ENCODE data around the gene CXCL14. TPM values are rescaled to one million over a fixed set of nuclear protein-coding genes. Genes with fewer than 3 reads are reported as not detected.
"Not testable (repeated sequence)": the region's sequence is repeated elsewhere in the genome, so short reads cannot be mapped to it uniquely, and the experiment has no call there.

Gene CXCL14
- total RNA-seq, 2 experiments from 2014 or later = not detected

GRCh38 chr5:135538261-135538660 lies 40.5 kb downstream of the CXCL14 start:
- CTCF ChIA-PET = interaction anchor here (0.9 to 1.7 kb wide), 2 partner anchors 28 to 78 kb away, joined by 3 to 4 read pairs; no protein-coding TSS in a partner anchor
- Mint-ChIP-seq H3K27me3 (ENCODE audit: low read depth) (peaks cover 89% of the 10 kb centered on the region), H3K4me3 (no peak overlapping the region), H3K9me3 (ENCODE audit: insufficient read depth) (no peaks in the 10 kb centered on the region), H3K4me1 (ENCODE audit: low read depth) (peaks cover 12% of the 10 kb centered on the region), H3K27ac (no peak overlapping the region), H3K36me3 (ENCODE audit: low read depth) (no peaks in the 10 kb centered on the region)
- POLR2A ChIA-PET = no interaction called here
- DNase-seq (no peak), ATAC-seq (no peak)

DNA sequence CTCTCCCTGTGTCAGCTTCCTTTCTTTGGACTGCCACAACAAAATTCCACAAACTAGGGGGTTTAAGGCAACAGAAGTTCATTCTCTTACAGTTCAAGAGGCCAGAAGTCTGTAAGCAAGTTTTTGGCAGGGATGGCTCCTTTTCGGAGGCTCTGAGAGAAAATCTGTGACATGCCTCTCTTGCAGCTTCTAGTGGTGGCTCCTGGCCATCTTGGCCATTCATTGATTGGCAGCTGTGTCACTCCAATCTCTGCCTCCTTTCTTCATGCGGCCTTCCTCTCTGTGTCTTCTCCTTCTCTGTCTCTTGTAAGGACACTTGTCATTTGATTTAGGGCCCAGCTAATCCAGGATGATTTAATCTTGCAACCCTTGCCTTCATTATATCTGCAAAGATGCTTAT lies 41.0 kb downstream of the CXCL14 start:
- Mint-ChIP-seq H3K9me3 (ENCODE audit: insufficient read depth) (no peaks in the 10 kb centered on the region), H3K4me3 (no peak overlapping the region), H3K36me3 (ENCODE audit: low read depth) (no peaks in the 10 kb centered on the region), H3K27ac (no peak overlapping the region), H3K4me1 (ENCODE audit: low read depth) (peaks cover 8% of the 10 kb centered on the region), H3K27me3 (ENCODE audit: low read depth) (peaks cover 89% of the 10 kb centered on the region)
- ChIA-PET POLR2A (no interaction called here), CTCF (interaction anchor here (0.9 to 1.7 kb wide), 2 partner anchors 29 to 77 kb away, joined by 3 to 4 read pairs; no protein-coding TSS in a partner anchor)
- no peak for ATAC-seq
- no peak for DNase-seq

GRCh38 chr5:135537271-135537670 lies 41.5 kb downstream of the CXCL14 start:
- no peak for ATAC-seq

GRCh38 chr5:135535820-135536801 lies 42.7 kb downstream of the CXCL14 start, which contains the start of gene NEUROG1:
Gene NEUROG1, minus strand, starts transcription at chr5:135535964. Its CDS starts 274 bp downstream, at chr5:135535690.
- no peaks in the 10 kb centered on the region for H3K36me3 Mint-ChIP-seq (ENCODE audit: low read depth)
- no peaks in the 10 kb centered on the region for H3K9me3 Mint-ChIP-seq (ENCODE audit: insufficient read depth)
- no peak for ATAC-seq
- no peak for DNase-seq
- no peak within 1 kb of the TSS for H3K27ac Mint-ChIP-seq
- CTCF ChIA-PET = no interaction called here
- no peak within 1 kb of the TSS for H3K4me3 Mint-ChIP-seq
- POLR2A ChIA-PET = no interaction called here
- peaks cover 8% of the 10 kb centered on the region for H3K4me1 Mint-ChIP-seq (ENCODE audit: low read depth)
- peaks cover 84% of the 10 kb centered on the region for H3K27me3 Mint-ChIP-seq (ENCODE audit: low read depth)

More at GRCh38 chr5:135537271-135537670, 41.5 kb downstream of the CXCL14 start:
- Mint-ChIP-seq H3K4me1 (ENCODE audit: low read depth) (peaks cover 8% of the 10 kb centered on the region), H3K27me3 (ENCODE audit: low read depth) (peaks cover 89% of the 10 kb centered on the region), H3K4me3 (no peak overlapping the region), H3K27ac (no peak overlapping the region), H3K9me3 (ENCODE audit: insufficient read depth) (no peaks in the 10 kb centered on the region), H3K36me3 (ENCODE audit: low read depth) (no peaks in the 10 kb centered on the region)
- POLR2A ChIA-PET = no interaction called here
- CTCF ChIA-PET = interaction anchor here (0.8 to 1.7 kb wide), 2 partner anchors 29 to 77 kb away, joined by 3 read pairs; no protein-coding TSS in a partner anchor
- no peak for DNase-seq

DNA sequence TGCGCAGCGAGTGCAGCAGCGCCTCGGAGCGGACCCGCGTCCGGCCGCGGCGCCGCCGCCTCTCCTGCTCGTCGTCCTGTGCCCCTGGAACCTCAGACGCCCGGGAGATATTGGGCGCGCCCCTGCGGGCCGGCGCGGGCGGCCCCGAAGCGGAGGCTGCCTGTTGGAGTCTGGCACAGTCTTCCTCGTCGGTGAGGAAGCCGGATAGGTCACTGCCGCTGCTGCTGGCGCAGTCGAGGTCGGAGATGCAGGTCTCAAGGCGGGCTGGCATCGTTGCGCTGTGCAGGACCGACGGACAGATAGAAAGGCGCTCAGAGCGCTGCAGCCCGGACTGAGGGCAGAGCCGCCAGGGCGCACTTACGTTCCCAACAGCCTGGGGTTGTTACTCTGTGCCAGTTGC lies 43.4 kb downstream of the CXCL14 start:
- ATAC-seq = no peak
- no peaks in the 10 kb centered on the region for H3K36me3 Mint-ChIP-seq (ENCODE audit: low read depth)
- CTCF ChIA-PET = no interaction called here

DNA sequence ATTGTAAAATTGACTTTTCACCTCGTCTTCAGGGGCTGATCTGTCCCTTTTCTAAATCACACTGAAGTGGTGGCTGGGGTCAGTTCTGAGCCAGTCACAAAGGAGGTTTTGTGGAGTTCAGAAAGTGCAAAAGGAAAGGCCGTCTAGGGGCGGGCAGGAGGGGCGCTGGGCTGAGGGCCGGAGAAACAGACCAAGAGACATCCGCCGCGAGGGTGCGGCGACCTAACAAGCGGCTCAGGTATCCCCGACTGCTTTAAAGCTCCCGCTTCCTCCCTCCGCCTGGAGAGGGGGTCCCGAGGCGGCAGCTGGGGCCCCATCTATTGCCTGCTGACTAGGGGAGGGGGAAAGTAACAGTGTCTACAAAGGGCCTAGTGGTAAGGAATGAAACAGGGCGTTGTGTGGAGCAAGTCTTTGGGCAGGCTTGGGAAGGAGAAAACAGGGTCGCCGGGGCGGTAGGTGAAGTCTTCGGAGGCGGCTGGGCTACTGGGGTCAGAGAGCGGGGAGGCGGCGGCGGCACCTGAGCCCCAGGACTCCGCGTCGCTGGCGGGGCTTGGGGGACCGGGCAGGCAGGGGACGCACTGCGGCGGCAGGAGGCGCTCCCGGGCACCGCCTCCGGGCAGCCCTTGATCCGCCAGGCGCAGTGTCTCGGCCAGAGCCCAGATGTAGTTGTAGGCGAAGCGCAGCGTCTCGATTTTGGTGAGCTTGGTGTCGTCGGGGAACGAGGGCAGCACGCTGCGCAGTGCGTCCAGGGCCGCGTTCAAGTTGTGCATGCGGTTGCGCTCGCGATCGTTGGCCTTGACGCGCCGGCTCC lies 44.0 kb downstream of the CXCL14 start:
- no peak for DNase-seq
- ChIA-PET POLR2A (no interaction called here), CTCF (interaction anchor here (1.1 to 2.1 kb wide), 2 partner anchors 31 to 69 kb away, joined by 3 to 7 read pairs; no protein-coding TSS in a partner anchor)
- H3K9me3 Mint-ChIP-seq (ENCODE audit: insufficient read depth) = no peaks in the 10 kb centered on the region
- ATAC-seq = peak; percentile 36
- H3K27me3 Mint-ChIP-seq (ENCODE audit: low read depth) = peaks cover 84% of the 10 kb centered on the region
- peaks cover 8% of the 10 kb centered on the region for H3K4me1 Mint-ChIP-seq (ENCODE audit: low read depth)
- H3K36me3 Mint-ChIP-seq (ENCODE audit: low read depth) = no peaks in the 10 kb centered on the region
- H3K27ac Mint-ChIP-seq = no peak overlapping the region
- no peak overlapping the region for H3K4me3 Mint-ChIP-seq

More for the DNA sequence above, 43.4 kb downstream of the CXCL14 start:
- H3K9me3 Mint-ChIP-seq (ENCODE audit: insufficient read depth) = no peaks in the 10 kb centered on the region
- peaks cover 8% of the 10 kb centered on the region for H3K4me1 Mint-ChIP-seq (ENCODE audit: low read depth)
- peaks cover 84% of the 10 kb centered on the region for H3K27me3 Mint-ChIP-seq (ENCODE audit: low read depth)
- H3K4me3 Mint-ChIP-seq = no peak overlapping the region
- POLR2A ChIA-PET = no interaction called here
- no peak overlapping the region for H3K27ac Mint-ChIP-seq
- DNase-seq = no peak

GRCh38 chr5:135533794-135534193 lies 45.0 kb downstream of the CXCL14 start:
- no peaks in the 10 kb centered on the region for H3K9me3 Mint-ChIP-seq (ENCODE audit: insufficient read depth)
- no peak overlapping the region for H3K4me3 Mint-ChIP-seq
- ChIA-PET POLR2A (no interaction called here), CTCF (interaction anchor here (0.7 to 2.1 kb wide), 4 partner anchors 18 to 70 kb away, joined by 3 to 7 read pairs (median 3); no protein-coding TSS in a partner anchor)
- ATAC-seq = no peak
- H3K27ac Mint-ChIP-seq = no peak overlapping the region
- no peaks in the 10 kb centered on the region for H3K36me3 Mint-ChIP-seq (ENCODE audit: low read depth)
- peaks cover 74% of the 10 kb centered on the region for H3K27me3 Mint-ChIP-seq (ENCODE audit: low read depth)
- no peak for DNase-seq
- peaks cover 8% of the 10 kb centered on the region for H3K4me1 Mint-ChIP-seq (ENCODE audit: low read depth)

DNA sequence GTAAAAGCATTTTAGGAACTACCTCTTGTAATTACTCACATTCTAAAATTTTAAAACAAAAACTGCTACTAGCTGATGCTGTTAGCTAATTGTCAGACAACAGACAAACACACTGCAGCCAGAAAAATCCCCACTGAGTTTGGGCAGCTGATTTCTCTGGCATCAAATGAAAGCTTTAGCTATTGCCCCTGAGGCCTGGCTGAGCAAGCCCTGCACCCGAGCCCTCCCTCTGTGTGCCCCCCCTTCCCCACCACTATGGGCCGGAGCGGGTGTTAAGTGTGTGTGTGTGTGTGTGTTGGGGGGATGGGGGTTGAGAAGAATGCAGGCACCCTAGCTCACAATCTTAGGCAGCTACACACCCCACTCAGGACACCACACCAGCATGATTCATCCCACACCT lies 45.5 kb downstream of the CXCL14 start:
- CTCF ChIA-PET = interaction anchor here (0.7 to 2.1 kb wide), 4 partner anchors 18 to 69 kb away, joined by 3 to 7 read pairs (median 3); no protein-coding TSS in a partner anchor
- Mint-ChIP-seq H3K27me3 (ENCODE audit: low read depth) (peaks cover 72% of the 10 kb centered on the region), H3K27ac (no peak overlapping the region), H3K4me1 (ENCODE audit: low read depth) (peaks cover 8% of the 10 kb centered on the region), H3K36me3 (ENCODE audit: low read depth) (no peaks in the 10 kb centered on the region), H3K9me3 (ENCODE audit: insufficient read depth) (no peaks in the 10 kb centered on the region), H3K4me3 (no peak overlapping the region)
- DNase-seq = no peak
- POLR2A ChIA-PET = no interaction called here
- no peak for ATAC-seq

DNA sequence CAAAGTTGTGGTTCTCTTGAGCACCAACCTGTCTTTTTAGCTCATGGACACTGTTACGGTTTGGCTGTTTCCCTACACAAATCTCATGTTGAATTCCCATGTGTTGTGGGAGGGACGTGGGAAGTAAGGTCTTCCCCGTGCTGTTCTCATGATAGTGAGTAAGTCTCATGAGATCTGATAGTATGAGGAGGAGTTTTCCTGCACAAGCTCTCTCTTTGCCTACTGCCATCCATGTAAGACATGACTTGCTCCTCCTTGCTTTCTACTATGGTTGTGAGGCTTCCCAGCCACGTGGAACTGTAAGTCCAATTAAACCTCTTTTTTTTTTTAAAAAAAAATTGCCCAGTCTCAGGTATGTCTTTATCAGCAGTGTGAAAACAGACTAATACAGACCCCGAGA lies 49.2 kb downstream of the CXCL14 start:
- H3K9me3 Mint-ChIP-seq (ENCODE audit: insufficient read depth); POLR2A ChIA-PET; DNase-seq; H3K36me3 Mint-ChIP-seq (ENCODE audit: low read depth); H3K27ac Mint-ChIP-seq; ATAC-seq; H3K4me3 Mint-ChIP-seq; H3K4me1 Mint-ChIP-seq (ENCODE audit: low read depth); CTCF ChIA-PET: not testable (repeated sequence)
- peaks cover 46% of the 10 kb centered on the region for H3K27me3 Mint-ChIP-seq (ENCODE audit: low read depth)

- ChIA-PET POLR2A (no interaction called here), CTCF (no interaction called here)
- no peaks in the 10 kb centered on the region for H3K4me1 Mint-ChIP-seq (ENCODE audit: low read depth)
- H3K36me3 Mint-ChIP-seq (ENCODE audit: low read depth) = no peaks in the 10 kb centered on the region
- no peak overlapping the region for H3K27ac Mint-ChIP-seq
- peaks cover 35% of the 10 kb centered on the region for H3K27me3 Mint-ChIP-seq (ENCODE audit: low read depth)
- no peak for ATAC-seq
- peaks cover 3% of the 10 kb centered on the region for H3K9me3 Mint-ChIP-seq (ENCODE audit: insufficient read depth)
- DNase-seq = no peak
- no peak overlapping the region for H3K4me3 Mint-ChIP-seq
These were observed 51.9 kb downstream of the CXCL14 start for GRCh38 chr5:135526924-135527323.

- peaks cover 32% of the 10 kb centered on the region for H3K27me3 Mint-ChIP-seq (ENCODE audit: low read depth)
- ATAC-seq = no peak
- no peak for DNase-seq
- CTCF ChIA-PET = no interaction called here
- H3K4me1 Mint-ChIP-seq (ENCODE audit: low read depth) = no peaks in the 10 kb centered on the region
- no peak overlapping the region for H3K27ac Mint-ChIP-seq
- peaks cover 6% of the 10 kb centered on the region for H3K9me3 Mint-ChIP-seq (ENCODE audit: insufficient read depth)
- H3K36me3 Mint-ChIP-seq (ENCODE audit: low read depth) = no peaks in the 10 kb centered on the region
- POLR2A ChIA-PET = no interaction called here
- H3K4me3 Mint-ChIP-seq = no peak overlapping the region
These were observed 56.8 kb downstream of the CXCL14 start for GRCh38 chr5:135521964-135522363.

Data from activated CD8-positive, alpha-beta T cell treated with anti-CD3 and anti-CD28 coated beads, Interleukin-2, amount 10 ng/mL, durations not matched to agents 7 days and 5 days (primary cell).